ENCODE results near the gene SRRM1.
"Not testable (repeated sequence)": the region's sequence is repeated elsewhere in the genome, so short reads cannot be mapped to it uniquely, and the experiment has no call there.

DNA sequence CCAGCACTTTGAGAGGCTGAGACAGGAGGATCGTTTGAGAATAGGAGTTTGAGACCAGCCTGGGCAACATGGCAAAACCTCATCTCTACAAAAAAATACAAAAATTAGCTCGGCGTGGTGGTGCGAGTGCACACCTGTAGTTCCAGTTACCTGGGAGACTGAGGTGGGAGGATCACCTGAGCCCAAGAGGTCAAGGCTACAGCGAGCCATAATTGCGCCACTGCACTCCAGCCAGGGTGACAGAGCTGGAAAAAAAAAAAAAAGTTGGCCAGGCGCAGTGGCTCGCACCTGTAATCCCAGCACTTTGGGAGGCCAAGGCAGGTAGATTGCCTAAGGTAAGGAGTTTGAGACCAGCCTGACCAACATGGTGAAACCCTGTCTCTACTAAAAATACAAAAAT lies 55.2 kb downstream of the SRRM1 start:
- TF ChIP-seq, protein P1, sequence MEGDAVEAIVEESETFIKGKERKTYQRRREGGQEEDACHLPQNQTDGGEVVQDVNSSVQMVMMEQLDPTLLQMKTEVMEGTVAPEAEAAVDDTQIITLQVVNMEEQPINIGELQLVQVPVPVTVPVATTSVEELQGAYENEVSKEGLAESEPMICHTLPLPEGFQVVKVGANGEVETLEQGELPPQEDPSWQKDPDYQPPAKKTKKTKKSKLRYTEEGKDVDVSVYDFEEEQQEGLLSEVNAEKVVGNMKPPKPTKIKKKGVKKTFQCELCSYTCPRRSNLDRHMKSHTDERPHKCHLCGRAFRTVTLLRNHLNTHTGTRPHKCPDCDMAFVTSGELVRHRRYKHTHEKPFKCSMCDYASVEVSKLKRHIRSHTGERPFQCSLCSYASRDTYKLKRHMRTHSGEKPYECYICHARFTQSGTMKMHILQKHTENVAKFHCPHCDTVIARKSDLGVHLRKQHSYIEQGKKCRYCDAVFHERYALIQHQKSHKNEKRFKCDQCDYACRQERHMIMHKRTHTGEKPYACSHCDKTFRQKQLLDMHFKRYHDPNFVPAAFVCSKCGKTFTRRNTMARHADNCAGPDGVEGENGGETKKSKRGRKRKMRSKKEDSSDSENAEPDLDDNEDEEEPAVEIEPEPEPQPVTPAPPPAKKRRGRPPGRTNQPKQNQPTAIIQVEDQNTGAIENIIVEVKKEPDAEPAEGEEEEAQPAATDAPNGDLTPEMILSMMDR (IDR thresholded peaks at IDR 0.05) = not testable (repeated sequence)
- TF ChIP-seq POLR2AphosphoS5 (IDR thresholded peaks at IDR 0.05; ENCODE audit: low read depth, low read length); SIN3A (IDR thresholded peaks at IDR 0.05; ENCODE audit: borderline replicate concordance, insufficient read depth, low read depth, low read length); TCF7L2 (IDR thresholded peaks at IDR 0.05; ENCODE audit: low read depth, low read length): not testable (repeated sequence)
- TF ChIP-seq, protein P2, sequence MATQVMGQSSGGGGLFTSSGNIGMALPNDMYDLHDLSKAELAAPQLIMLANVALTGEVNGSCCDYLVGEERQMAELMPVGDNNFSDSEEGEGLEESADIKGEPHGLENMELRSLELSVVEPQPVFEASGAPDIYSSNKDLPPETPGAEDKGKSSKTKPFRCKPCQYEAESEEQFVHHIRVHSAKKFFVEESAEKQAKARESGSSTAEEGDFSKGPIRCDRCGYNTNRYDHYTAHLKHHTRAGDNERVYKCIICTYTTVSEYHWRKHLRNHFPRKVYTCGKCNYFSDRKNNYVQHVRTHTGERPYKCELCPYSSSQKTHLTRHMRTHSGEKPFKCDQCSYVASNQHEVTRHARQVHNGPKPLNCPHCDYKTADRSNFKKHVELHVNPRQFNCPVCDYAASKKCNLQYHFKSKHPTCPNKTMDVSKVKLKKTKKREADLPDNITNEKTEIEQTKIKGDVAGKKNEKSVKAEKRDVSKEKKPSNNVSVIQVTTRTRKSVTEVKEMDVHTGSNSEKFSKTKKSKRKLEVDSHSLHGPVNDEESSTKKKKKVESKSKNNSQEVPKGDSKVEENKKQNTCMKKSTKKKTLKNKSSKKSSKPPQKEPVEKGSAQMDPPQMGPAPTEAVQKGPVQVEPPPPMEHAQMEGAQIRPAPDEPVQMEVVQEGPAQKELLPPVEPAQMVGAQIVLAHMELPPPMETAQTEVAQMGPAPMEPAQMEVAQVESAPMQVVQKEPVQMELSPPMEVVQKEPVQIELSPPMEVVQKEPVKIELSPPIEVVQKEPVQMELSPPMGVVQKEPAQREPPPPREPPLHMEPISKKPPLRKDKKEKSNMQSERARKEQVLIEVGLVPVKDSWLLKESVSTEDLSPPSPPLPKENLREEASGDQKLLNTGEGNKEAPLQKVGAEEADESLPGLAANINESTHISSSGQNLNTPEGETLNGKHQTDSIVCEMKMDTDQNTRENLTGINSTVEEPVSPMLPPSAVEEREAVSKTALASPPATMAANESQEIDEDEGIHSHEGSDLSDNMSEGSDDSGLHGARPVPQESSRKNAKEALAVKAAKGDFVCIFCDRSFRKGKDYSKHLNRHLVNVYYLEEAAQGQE (IDR thresholded peaks at IDR 0.05; ENCODE audit: insufficient read depth in 1 of 2, low read depth in 2 of 2, low read length in 1 of 2) = not testable (repeated sequence)
